ENCODE measurements around the gene NUDT17. TPM values are rescaled to one million over a fixed set of nuclear protein-coding genes. Genes with fewer than 3 reads are reported as not detected.

NUDT17 gene
- polyA plus RNA-seq, 1 donor (not counting 4 experiments of a cell fraction or from before 2014, with no cell fraction given) = 1.3 TPM

- H3K4me1 ChIP-seq (ENCODE audit: control insufficient read depth, extremely low read depth, insufficient read depth, low read length) = peaks cover 3% of the 10 kb centered on the region
- no peaks in the 10 kb centered on the region for H4K20me1 ChIP-seq (ENCODE audit: control insufficient read depth, extremely low read depth, insufficient read depth, low read length)
- H2AFZ ChIP-seq (ENCODE audit: control insufficient read depth, low read length) = no peak overlapping the region
- H3K9ac ChIP-seq (ENCODE audit: control insufficient read depth, extremely low read depth, insufficient read depth, low read length) = no peak overlapping the region
- no peaks in the 10 kb centered on the region for H3K79me2 ChIP-seq (ENCODE audit: control insufficient read depth, insufficient read depth, low read length)
- no peaks in the 10 kb centered on the region for H3K9me3 ChIP-seq (ENCODE audit: control insufficient read depth, low read depth, low read length)
- H3K9me1 ChIP-seq (ENCODE audit: control insufficient read depth, extremely low read depth, insufficient read depth, low read length) = no peaks in the 10 kb centered on the region
- no peak for TF ChIP-seq EZH2 (IDR thresholded peaks at IDR 0.05; ENCODE audit: low read length)
- TF ChIP-seq, protein P1, sequence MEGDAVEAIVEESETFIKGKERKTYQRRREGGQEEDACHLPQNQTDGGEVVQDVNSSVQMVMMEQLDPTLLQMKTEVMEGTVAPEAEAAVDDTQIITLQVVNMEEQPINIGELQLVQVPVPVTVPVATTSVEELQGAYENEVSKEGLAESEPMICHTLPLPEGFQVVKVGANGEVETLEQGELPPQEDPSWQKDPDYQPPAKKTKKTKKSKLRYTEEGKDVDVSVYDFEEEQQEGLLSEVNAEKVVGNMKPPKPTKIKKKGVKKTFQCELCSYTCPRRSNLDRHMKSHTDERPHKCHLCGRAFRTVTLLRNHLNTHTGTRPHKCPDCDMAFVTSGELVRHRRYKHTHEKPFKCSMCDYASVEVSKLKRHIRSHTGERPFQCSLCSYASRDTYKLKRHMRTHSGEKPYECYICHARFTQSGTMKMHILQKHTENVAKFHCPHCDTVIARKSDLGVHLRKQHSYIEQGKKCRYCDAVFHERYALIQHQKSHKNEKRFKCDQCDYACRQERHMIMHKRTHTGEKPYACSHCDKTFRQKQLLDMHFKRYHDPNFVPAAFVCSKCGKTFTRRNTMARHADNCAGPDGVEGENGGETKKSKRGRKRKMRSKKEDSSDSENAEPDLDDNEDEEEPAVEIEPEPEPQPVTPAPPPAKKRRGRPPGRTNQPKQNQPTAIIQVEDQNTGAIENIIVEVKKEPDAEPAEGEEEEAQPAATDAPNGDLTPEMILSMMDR (optimal IDR thresholded peaks at IDR 0.05 in 1 of 3, IDR thresholded peaks at IDR 0.05 in 1 of 3, conservative IDR thresholded peaks at IDR 0.05 in 1 of 3; ENCODE audit: extremely low read depth in 1 of 3, insufficient read depth in 2 of 3, low read length in 3 of 3) = no peak
- H3K4me2 ChIP-seq (ENCODE audit: control insufficient read depth, extremely low read depth, insufficient read depth, low read depth, low read length) = no peak overlapping the region
- no peak overlapping the region for H3K27ac ChIP-seq (ENCODE audit: control insufficient read depth, insufficient read depth, low read length)
- FAIRE-seq = no peak
- H3K4me3 ChIP-seq (ENCODE audit: control insufficient read depth in 2 of 3, extremely low read depth in 1 of 3, insufficient read depth in 2 of 3, low read depth in 1 of 3, low read length in 3 of 3) = no peak overlapping the region
- dilution Hi-C loops (cut with MboI; ENCODE audit: extremely low pct_ligation_motif_present, low sequenced_read_pairs) = no loop called here
- H3K36me3 ChIP-seq (ENCODE audit: control insufficient read depth in 2 of 2, extremely low read depth in 1 of 2, insufficient read depth in 2 of 2, low read length in 2 of 2) = peaks cover 2 to 3% of the 10 kb centered on the region in 2 experiments
- DNase-seq (ENCODE audit: low read depth, low spot score) = no peak
- H3K27me3 ChIP-seq (ENCODE audit: control insufficient read depth, extremely low read depth, insufficient read depth, low read length) = no peaks in the 10 kb centered on the region
Observed at GRCh38 chr1:145897969-145898368, 52.5 kb downstream of the NUDT17 start.

Small RNA genes lying within 50 kb of the gene (small RNA-seq; reads per million reads assigned to genes)
- 0 reads per million in 3 experiments for gene MIR6736 (ENCODE audit: insufficient read length in 3 of 3, low read depth in 3 of 3, low replicate concordance in 1 of 3)

Other genes starting within 250 kb of the NUDT17 start
- gene GPR89A, start 237.6 kb upstream of the NUDT17 start, polyA plus RNA-seq = 19.4 to 22.8 TPM (median 19.9 TPM) in 3 replicates
- gene PDZK1, start 138.3 kb upstream of the NUDT17 start, polyA plus RNA-seq = 0.08 to 0.21 TPM (median 0.15 TPM) in 3 replicates
- gene CD160, start 126.1 kb upstream of the NUDT17 start, polyA plus RNA-seq = not detected in 3 replicates
- gene RNF115, start 21.5 kb upstream of the NUDT17 start, polyA plus RNA-seq = 7.4 to 10.1 TPM (median 7.4 TPM) in 3 replicates
- gene POLR3C, start 21.4 kb upstream of the NUDT17 start, polyA plus RNA-seq = 33.9 to 44.4 TPM (median 34.4 TPM) in 3 replicates
- 26.9 to 29.7 TPM (median 27.6 TPM) in 3 replicates for gene PIAS3, start 13.5 kb downstream of the NUDT17 start, polyA plus RNA-seq
- gene ANKRD35, start 40.2 kb downstream of the NUDT17 start, polyA plus RNA-seq = 0.08 to 1.3 TPM (median 0.46 TPM) in 3 replicates
- 0.54 to 0.90 TPM (median 0.65 TPM) in 3 replicates for gene ITGA10, start 64.4 kb downstream of the NUDT17 start, polyA plus RNA-seq
- gene PEX11B, start 73.1 kb downstream of the NUDT17 start, polyA plus RNA-seq = 43.7 to 97.7 TPM (median 89.0 TPM) in 3 replicates
- gene RBM8A, start 81.9 kb downstream of the NUDT17 start, polyA plus RNA-seq = 111 to 209 TPM (median 194 TPM) in 3 replicates
- 9.2 to 26.4 TPM (median 20.0 TPM) in 3 replicates for gene LIX1L, start 112.4 kb downstream of the NUDT17 start, polyA plus RNA-seq
- gene ANKRD34A, start 118.9 kb downstream of the NUDT17 start, polyA plus RNA-seq = 0.53 to 0.83 TPM (median 0.66 TPM) in 3 replicates
- 8.1 to 14.0 TPM (median 10.0 TPM) in 3 replicates for gene POLR3GL, start 119.1 kb downstream of the NUDT17 start, polyA plus RNA-seq
- 89.7 to 165 TPM (median 159 TPM) in 3 replicates for gene TXNIP, start 150.9 kb downstream of the NUDT17 start, polyA plus RNA-seq
- gene HJV, start 176.1 kb downstream of the NUDT17 start, polyA plus RNA-seq = 0.04 TPM in 1 of 3 replicates, not detected in the others